Measurements from ENCODE around the gene CBARP. TPM values are rescaled to one million over a fixed set of nuclear protein-coding genes. Genes with fewer than 3 reads are reported as not detected.

CBARP gene
- total RNA-seq, 2 experiments from 2014 or later, result 0.09 to 0.13 TPM

DNA sequence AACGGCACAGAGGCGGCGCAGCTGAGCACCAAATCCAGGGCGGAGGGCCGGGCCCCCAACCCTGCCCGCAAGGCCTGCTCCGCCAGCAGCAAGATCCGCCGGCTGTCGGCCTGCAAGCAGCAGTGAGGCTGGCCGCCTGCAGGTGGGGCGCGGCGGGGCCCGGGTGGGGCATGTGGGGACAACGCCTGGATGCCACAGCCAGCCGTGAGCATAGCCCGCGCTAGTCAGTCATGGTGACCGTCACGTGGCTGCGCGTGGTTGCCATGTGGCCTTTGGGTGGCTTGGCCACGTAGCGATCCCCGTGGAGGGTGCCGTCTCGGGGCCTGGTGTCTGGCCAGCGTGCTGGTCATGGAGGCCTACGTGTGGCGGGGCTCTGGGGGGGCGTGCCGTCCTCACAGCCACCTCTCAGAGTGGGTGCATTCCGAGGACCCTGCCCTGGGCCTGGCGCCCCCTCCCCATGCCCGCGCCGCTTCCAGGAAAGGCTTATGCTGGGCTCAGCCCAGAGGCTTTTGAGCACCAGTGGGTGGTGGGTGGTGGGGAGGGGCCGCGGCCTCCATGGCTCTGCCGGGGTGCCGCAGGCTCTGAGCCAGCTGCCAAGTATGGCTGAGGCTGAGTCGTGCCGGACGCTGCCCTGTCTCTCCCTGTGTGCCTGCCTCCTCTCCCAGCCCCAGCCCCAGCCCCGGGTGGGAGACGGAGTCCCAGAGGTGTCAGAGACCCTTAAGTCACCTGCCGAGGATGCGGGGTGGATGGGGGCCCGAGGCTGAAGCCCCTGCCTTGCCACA lies 11.1 kb downstream of the CBARP start:
- intact Hi-C loops (cut with micrococcal nuclease; ENCODE audit: unreplicated experiment), result no loop called here

DNA sequence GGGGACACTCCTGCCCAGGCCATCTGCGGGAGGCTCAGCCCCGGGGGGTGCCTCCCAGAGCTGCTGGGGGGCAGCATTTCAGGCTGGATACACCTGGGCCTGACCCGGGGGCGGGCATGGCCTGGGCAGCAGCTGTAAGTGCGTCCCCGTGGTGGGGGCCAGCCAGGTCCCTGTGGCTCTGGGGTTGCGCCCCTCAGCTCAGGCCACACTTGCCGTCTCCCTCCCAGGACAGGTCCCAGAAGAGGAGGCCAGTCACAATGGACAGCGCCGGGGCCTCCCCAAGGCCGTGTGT lies 11.6 kb downstream of the CBARP start:
- no TSS peak for BruUV-seq (replicated peaks)
- H3K27ac ChIP-seq (ENCODE audit: low read depth, low read length, poor library complexity, severe bottlenecking), result no peak overlapping the region
- H3K9me3 ChIP-seq (ENCODE audit: low read length), result no peaks in the 10 kb centered on the region
- no peaks in the 10 kb centered on the region for H3K9me2 ChIP-seq (ENCODE audit: insufficient read depth, low read length)
- ChIA-PET CTCF (ENCODE audit: unreplicated experiment) (no interaction called here), POLR2A (no interaction called here)
- H3K4me1 ChIP-seq (ENCODE audit: insufficient read depth, low read length, poor library complexity, severe bottlenecking), result no peaks in the 10 kb centered on the region
- no peak for DNase-seq (ENCODE audit: low spot score)
- peaks cover 47% of the 10 kb centered on the region for H3K36me3 ChIP-seq (ENCODE audit: insufficient read depth, low read length)
- no peak overlapping the region for H2AFZ ChIP-seq (ENCODE audit: low read length)
- H3K4me2 ChIP-seq (ENCODE audit: low read length), result no peak overlapping the region
- H3K79me2 ChIP-seq (ENCODE audit: insufficient read depth, low read depth, low read length), result no peaks in the 10 kb centered on the region
- no peaks in the 10 kb centered on the region for H4K20me1 ChIP-seq (ENCODE audit: insufficient read depth, low read length)
- TF ChIP-seq EZH2phosphoT487 (IDR thresholded peaks at IDR 0.05; ENCODE audit: borderline replicate concordance, low read depth, low read length), result no peak
- TF ChIP-seq, protein P1, sequence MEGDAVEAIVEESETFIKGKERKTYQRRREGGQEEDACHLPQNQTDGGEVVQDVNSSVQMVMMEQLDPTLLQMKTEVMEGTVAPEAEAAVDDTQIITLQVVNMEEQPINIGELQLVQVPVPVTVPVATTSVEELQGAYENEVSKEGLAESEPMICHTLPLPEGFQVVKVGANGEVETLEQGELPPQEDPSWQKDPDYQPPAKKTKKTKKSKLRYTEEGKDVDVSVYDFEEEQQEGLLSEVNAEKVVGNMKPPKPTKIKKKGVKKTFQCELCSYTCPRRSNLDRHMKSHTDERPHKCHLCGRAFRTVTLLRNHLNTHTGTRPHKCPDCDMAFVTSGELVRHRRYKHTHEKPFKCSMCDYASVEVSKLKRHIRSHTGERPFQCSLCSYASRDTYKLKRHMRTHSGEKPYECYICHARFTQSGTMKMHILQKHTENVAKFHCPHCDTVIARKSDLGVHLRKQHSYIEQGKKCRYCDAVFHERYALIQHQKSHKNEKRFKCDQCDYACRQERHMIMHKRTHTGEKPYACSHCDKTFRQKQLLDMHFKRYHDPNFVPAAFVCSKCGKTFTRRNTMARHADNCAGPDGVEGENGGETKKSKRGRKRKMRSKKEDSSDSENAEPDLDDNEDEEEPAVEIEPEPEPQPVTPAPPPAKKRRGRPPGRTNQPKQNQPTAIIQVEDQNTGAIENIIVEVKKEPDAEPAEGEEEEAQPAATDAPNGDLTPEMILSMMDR (conservative IDR thresholded peaks at IDR 0.05; ENCODE audit: low read length), result no peak
- intact Hi-C loops (cut with micrococcal nuclease; ENCODE audit: unreplicated experiment), result no loop called here
- H3K4me3 ChIP-seq (ENCODE audit: low read depth, low read length, poor library complexity, severe bottlenecking), result no peak overlapping the region

More for the DNA sequence above, 11.1 kb downstream of the CBARP start:
- Histone ChIP-seq H2AFZ (ENCODE audit: low read length) (no peak overlapping the region), H3K4me2 (ENCODE audit: low read length) (no peak overlapping the region), H3K36me3 (ENCODE audit: insufficient read depth, low read length) (peaks cover 46% of the 10 kb centered on the region), H3K27ac (ENCODE audit: low read depth, low read length, poor library complexity, severe bottlenecking) (no peak overlapping the region), H3K9me2 (ENCODE audit: insufficient read depth, low read length) (no peaks in the 10 kb centered on the region), H4K20me1 (ENCODE audit: insufficient read depth, low read length) (no peaks in the 10 kb centered on the region), H3K4me3 (ENCODE audit: low read depth, low read length, poor library complexity, severe bottlenecking) (no peak overlapping the region), H3K9me3 (ENCODE audit: low read length) (no peaks in the 10 kb centered on the region), H3K79me2 (ENCODE audit: insufficient read depth, low read depth, low read length) (no peaks in the 10 kb centered on the region), H3K4me1 (ENCODE audit: insufficient read depth, low read length, poor library complexity, severe bottlenecking) (no peaks in the 10 kb centered on the region)
- ChIA-PET POLR2A (no interaction called here), CTCF (ENCODE audit: unreplicated experiment) (no interaction called here)
- DNase-seq (ENCODE audit: low spot score), result no peak
- TF ChIP-seq, protein P1 (conservative IDR thresholded peaks at IDR 0.05; ENCODE audit: low read length), result no peak
- TF ChIP-seq EZH2phosphoT487 (IDR thresholded peaks at IDR 0.05; ENCODE audit: borderline replicate concordance, low read depth, low read length), result no peak
- no TSS peak for BruUV-seq (replicated peaks)

DNA sequence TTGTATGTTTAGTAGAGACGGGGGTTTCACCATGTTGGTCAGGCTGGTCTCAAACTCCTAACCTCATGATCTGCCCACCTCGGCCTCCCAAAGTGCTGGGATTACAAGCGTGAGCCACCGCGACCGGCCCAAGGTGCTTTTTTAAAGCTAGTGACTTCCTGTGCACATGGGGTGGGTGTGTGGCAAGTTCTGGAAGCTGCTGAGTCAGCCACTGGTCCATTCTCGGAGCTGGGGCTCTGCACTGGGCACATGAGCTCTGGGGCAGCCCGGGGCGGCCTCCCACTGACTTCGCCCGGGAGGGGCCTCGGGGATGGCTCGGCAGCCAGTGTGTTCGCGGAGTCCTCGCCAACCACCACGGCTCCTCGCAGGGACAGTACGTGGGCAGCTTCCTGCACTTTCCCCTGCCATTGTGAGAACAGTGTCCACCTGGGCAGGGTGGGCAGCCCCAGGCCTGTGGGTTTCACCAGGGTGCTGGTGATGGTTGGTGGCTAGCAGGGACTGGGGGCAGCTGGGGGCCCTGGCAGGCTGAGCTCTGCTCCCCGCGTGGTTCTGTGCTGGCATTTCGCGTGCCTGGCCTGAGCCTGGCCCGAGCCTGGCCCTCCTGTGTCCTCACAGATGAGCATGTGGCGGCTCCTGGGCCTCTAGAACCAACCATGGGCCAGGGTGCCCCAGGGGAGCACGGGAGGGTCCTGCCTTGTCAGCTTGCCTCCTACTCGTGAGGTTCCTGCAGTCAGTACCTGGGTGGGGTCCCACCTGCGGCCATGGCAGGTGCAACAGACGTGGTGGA lies 12.2 kb downstream of the CBARP start:
- Histone ChIP-seq H3K9me3 (ENCODE audit: low read length) (no peaks in the 10 kb centered on the region), H3K36me3 (ENCODE audit: insufficient read depth, low read length) (peaks cover 52% of the 10 kb centered on the region), H3K9me2 (ENCODE audit: insufficient read depth, low read length) (no peaks in the 10 kb centered on the region), H3K4me2 (ENCODE audit: low read length) (no peak overlapping the region), H2AFZ (ENCODE audit: low read length) (no peak overlapping the region), H3K4me3 (ENCODE audit: low read depth, low read length, poor library complexity, severe bottlenecking) (no peak overlapping the region), H3K27ac (ENCODE audit: low read depth, low read length, poor library complexity, severe bottlenecking) (no peak overlapping the region), H3K79me2 (ENCODE audit: insufficient read depth, low read depth, low read length) (no peaks in the 10 kb centered on the region), H4K20me1 (ENCODE audit: insufficient read depth, low read length) (no peaks in the 10 kb centered on the region), H3K4me1 (ENCODE audit: insufficient read depth, low read length, poor library complexity, severe bottlenecking) (no peaks in the 10 kb centered on the region)
- no peak for DNase-seq (ENCODE audit: low spot score)
- TF ChIP-seq, protein P1 (conservative IDR thresholded peaks at IDR 0.05; ENCODE audit: low read length), result no peak
- TF ChIP-seq EZH2phosphoT487 (IDR thresholded peaks at IDR 0.05; ENCODE audit: borderline replicate concordance, low read depth, low read length), result no peak
- ChIA-PET CTCF (ENCODE audit: unreplicated experiment) (no interaction called here), POLR2A (no interaction called here)
- intact Hi-C loops (cut with micrococcal nuclease; ENCODE audit: unreplicated experiment), result no loop called here
- BruUV-seq (replicated peaks), result no TSS peak

Measured in OCI-LY7 (cell line).